HG02678 (cell line): ENCODE data around the gene ACACA.

Experiments used
- ATAC-seq: cut with Tn5 transposase; IDR thresholded peaks from one replicate; pipeline ENCODE4 v1.9.1; 2021; ENCODE audit warnings: mild to moderate bottlenecking, moderate library complexity; ENCODE audit not compliant: unreplicated experiment

ACACA gene

DNA sequence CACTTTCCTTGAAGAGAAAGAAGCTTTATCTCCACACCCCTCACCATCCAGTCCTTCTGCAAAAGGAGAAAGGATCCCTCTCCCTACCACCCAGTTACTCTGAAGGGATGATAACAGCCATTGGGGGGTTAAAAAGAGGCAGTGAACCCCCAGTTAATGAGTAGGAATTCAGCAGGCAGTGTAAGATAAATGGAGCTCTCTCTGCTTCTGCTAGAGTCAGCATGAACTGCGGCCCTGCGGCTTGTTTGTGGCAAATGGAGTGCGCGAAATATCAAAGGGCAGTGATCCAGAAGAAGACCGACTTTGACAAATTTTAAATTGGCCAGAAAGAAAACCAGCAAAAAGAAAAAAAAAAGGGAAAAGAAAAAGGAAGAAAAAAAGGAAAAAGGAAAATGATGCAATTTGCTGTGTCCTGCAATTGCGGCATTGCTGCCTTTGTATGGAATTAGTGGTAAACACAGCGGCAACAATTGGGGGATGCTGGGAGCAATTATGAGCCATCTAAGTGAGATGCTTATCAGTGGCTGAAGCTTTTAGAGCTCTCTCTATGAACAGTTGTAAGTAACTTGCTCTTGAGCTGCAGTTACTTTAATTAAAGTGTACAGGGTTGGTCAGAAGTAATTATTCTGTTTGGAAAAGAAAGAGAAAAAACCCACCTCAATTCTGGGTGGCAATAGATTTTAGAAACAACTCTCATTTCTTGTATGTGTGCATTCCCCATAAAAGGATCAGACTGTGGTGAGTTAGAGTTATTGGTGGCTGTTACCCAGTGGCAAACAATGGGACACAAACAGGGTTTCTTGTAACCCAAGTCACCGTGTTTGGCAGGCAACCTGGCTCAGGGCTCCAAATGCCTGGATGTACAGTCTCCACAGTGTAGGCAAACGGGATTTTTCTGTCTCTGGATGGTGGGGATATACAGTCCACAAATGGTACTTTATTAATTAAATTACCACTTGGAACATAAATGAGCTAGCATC lies 296.6 kb downstream of the ACACA start:
- ATAC-seq, result no peak

DNA sequence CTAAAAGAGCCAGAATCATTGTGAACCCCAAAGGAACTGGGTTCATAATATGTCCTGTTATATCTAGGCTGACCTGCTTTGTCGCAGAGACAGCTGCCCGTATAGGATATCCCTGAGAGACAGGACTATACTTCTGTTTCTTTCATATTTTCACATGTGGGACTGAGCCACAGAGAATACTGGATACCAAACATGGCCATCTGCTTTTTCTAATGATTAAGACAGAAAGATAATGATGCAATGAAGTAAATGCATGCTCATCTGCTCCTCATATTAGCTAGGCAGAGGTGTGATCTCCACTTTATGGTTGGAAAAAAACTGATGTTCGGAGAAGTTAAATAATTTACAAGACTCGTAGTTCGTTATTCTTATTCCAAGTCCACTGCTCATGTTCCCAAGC lies 297.5 kb downstream of the ACACA start:
- no peak for ATAC-seq

DNA sequence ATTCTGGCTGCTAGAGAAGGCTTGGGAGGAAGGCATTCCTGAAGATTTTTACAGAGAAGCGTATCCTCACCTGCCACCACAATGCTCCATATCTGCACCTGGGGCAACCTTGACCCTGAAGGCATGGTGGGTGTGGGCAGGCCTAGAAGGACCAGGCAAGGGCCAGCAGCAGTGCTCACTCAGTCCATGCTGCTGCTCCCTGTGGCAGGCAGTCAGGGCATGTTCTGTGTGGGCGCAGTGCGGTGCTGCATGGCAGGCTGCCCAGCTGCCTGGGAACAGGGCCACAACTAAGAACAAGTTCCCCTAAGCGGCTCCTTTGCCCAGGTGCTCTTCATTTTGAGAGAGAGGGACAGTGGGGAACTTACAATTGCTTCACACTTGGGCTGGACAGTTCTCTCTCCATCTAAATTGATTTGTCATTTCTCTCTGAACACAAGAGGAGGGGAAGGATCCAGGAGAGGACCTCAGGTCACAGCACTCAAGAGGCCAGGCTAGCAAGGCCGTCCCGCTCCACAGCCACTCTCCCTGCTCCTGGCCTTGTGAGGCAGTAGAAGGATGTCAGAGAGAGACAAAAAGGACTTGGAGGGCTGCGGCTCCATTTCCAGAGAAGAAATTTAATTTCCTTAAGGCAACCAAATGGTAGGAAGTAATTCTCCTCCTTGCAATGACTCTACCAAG lies 299.1 kb downstream of the ACACA start:
- ATAC-seq, result no peak

DNA sequence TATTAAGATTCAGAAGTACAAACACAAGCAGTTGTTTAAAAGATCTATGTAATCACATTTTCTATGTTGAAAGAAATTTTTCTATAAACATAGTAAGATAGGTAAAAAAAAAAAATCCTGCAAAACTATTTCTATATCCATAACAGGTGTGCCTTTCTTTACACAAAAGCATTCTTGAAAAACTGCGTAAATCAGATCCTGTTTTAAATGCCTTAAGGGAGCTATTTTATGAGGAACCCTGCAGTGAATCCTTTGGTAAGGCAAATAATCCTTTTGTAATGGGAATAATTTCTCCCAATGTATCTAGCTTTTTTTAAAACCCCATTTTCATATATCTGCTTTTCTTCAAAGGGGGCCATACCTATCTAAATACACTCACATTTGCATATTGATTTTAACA lies 300.6 kb downstream of the ACACA start:
- no peak for ATAC-seq

DNA sequence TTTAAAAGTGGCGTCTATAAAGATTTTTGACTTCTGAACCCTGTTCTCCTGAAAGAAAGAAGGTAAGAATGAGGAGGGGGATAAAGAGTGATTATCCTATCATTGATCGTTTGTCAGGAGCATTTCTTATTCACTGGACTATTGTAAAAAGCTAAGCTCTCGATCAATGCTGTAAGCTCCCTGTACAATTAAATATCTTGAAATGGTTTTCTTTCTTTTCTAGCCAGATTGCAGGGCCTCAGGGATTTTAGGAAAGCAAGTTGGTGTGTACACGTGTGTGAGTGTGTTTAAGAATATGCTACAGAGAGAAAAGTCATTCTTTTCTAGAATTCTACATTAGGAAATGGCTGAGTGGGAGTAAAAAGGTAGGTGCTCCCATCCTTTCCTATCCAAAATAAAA lies 303.4 kb downstream of the ACACA start:
- ATAC-seq, result no peak

DNA sequence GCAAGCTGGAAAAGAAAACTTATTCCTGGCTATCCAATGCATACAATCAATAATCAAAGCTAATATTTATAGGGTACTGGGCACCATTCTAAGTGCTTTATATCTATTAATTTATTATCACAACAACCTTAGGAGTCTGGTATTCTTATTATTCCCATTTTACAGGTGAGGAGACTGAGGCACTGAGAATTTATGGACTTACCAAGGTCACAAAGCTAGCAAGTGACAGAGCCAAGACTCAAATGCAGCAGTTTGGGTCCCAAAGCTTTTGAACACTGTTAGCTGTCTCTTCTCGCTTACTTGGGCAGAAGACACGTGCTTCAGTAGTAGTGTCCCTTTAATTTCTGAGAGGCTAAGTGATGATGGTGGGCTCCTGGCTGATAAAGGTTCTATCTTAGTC lies 305.3 kb downstream of the ACACA start:
- ATAC-seq, result no peak

DNA sequence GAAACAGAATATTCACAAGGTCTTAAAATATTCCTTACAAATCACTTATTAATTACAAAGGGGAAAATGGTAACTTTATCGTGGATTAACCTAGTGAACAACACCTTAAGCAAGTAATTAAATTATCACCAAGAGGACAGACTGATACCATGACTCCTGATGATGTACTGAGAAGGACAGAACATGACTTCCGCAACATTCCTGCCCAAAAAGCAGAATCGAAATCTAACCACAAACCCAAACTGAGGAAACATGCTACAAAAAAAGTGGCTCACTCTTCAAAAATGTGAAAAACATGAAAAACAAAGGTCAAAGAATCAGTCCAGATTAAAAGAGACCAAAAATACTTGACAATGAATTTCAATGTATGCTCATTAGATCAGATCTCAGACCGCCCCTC lies 306.4 kb downstream of the ACACA start:
- no peak for ATAC-seq

DNA sequence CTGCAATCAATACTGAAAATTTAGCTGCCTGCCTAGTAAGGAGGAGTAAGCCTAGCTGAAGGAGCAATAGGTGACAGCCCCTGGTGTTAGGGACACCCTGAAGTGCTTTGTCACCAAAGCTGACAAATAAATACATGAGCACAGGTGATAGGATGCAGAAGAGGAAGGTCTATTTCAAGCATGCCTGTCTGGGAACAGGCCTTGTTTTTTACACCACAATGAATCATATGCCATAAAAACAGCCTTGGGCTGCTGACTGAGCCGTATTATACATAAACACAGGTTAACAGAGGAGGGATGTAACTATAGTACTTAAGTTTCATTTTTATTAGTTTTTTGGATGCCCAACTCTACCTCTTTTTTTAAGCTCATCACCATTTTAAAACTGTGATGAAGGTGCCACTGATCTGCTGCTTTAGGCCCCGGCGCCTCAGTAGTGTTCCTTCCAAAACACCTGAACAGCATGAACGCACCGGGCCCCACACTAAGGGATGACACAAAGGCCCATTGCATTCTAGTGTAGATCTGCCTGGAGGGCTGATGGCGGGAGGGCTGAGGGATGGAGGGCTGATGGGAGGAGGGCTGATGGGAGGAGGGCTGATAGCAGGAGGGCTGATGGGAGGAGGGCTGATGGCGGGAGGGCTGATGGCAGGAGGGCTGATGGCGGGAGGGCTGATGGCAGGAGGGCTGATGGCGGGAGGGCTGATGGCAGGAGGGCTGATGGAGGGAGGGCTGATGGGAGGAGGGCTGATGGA lies 307.5 kb downstream of the ACACA start:
- no peak for ATAC-seq

DNA sequence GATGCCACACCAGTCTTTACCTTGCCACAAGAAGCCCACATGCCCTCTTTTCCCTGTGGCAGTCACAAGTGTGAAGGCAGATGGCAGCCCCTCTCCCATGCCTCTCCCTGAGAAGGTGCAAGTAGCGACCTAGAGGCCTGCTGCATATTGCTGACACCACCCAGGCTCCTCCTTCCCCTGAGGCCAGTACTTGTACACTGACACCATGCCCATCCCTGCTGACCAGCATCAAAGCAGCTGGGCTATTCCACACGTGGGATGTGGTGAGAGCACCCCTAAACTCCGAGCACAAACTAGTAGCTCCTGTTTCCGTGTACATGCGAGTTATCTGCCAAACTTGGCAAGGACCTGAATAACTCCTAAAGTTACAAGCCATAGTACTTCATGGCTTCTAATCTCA lies 308.5 kb downstream of the ACACA start:
- ATAC-seq, result no peak

DNA sequence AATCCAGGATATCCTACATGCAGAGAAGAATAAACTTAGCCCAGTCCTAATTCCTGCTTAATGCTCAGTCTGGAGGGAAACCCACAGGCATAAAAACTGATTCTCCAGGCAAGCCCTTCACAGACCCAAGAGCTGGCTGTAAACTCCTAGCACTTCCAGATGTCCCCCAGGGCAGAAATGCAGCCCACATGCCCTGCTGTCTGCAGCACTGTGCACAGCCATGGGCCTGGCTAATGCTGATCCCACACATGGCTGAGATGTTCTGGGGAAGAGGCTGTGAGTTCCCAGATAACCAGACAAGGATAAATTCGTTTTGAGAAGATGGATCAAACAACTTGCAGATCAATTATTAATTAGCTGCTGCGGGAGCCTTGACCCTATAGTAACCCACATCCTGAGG lies 309.5 kb downstream of the ACACA start:
- ATAC-seq, result no peak

DNA sequence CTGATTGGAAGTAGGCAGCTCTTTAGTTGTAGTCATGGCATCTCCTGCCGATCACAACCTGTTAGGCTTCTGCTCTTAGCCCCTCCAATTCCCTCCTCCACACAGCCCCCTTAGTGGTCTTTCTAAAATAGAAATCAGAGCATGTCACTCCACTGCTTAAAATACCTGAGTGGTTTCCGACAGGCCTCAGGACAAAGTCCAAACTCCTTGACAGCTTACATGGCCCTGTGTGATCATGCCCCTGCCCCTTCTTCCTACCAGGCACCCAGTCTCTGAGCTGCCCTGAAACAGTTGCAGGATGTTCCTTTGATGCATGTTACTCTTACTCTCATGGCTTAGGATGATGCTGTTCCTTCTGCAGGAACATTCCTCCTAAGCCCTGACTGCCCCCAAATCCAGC lies 310.6 kb downstream of the ACACA start:
- ATAC-seq, result no peak

DNA sequence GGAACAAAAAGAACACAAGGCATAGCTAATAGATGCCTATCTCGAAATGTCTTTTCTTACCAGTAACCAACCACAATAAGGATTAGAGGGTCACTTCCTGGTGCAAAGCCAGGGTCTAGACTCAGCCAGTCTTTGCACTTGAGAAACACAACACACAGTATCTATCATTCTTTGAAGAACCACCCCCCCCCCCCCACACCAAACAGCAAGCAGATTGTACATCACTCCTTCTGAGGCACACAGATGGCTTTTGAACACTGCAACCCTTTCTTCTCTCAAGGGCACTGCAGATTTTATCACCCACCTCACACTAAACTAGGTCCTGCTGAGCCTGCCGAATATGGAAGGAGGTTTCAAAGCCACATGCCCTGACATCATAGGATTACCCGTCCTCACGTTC lies 312.2 kb downstream of the ACACA start:
- ATAC-seq, result no peak

DNA sequence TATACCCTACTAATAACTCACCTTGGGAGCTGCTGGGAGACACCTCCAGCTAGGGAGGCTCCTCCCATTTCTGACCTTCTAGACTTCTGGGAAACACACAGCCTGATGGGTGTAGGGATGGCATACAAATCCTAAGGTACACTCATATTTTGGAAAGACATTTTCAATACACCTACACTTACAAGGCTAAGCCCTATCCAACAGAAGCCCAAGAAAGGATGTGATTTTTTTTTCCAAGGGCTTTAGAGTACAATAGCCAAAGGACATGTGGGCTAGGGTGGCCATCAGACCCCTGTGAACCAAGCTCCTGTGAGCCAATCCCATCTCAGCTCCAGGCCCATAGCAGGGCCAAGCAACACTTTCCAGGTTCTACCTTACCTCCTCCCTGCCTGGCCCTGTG lies 313.9 kb downstream of the ACACA start:
- no peak for ATAC-seq

DNA sequence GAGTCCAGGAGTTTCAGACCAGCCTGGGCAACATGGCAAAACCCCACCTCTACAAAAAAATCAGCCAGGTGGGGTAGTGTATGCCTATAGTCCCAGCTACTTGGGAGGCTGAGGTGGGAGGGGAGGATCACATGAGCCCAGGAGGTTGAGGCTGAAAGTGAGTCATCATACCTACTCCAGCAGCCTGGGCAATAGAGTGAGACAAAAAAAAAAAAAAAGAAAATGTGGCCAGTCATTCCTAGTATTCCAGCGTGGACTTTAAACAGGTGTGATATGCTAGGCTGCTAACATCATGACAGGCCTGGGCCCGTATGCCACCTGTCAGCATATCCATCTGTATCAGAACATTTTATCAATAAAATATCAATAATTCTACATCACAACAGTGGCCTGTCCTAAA lies 314.6 kb downstream of the ACACA start:
- ATAC-seq, result no peak

DNA sequence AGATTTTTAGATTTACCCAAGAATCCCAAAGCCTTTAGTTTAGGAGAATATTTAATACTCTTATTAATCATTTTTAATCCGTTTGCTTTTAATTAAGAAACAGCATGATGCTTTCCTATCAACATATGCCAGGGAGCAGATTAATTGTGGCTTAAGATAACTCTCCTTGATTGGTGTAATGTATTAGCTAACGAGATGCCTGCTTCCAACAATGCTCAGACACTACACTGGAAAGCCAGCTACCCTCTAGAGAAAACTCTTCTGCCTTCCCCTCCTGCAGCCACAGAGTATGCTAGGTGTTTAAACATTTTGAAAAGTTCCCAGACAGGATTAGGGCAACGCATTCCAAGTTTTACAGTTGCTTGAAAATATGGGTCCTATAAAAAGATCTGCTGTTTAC lies 315.7 kb downstream of the ACACA start:
- ATAC-seq, result no peak

DNA sequence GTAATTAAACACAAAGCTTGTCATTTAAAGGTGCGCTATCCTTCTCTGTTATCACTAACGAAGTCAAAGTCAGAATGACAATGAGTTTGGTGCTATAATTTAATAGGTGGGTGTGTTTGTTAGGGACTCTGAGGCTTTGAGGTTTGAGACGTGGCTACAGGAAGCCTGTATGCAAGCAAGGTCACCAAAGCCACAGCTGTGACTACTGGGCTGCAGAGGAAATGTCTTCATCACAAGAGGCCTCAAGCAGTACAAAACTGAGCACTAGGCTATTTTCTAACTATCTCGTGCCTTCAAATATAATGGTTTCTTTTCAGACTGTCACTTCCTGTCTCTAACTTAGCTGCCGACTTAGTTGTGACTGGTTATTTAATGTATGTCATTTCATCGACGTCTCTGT lies 316.7 kb downstream of the ACACA start:
- ATAC-seq, result peak; percentile 81

DNA sequence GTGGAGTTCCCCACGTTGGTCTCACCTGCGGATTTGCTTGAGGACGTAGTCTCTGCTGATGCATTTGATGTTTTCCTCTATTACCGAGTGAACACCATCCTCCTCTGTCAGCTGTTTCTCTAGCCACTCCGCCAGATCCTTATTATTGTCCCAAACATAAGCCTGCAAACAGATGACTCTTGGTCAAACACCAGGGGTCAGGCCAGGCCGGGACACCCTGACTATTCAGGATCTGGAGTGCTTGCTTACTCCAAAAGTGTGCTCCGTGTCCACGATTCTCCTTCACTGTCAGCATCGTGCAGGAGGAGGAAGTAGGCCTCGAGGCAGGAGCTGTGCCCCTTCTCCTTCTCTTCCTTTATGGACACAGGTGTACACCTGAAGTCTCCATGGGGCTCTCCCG lies 317.7 kb downstream of the ACACA start:
- no peak for ATAC-seq

DNA sequence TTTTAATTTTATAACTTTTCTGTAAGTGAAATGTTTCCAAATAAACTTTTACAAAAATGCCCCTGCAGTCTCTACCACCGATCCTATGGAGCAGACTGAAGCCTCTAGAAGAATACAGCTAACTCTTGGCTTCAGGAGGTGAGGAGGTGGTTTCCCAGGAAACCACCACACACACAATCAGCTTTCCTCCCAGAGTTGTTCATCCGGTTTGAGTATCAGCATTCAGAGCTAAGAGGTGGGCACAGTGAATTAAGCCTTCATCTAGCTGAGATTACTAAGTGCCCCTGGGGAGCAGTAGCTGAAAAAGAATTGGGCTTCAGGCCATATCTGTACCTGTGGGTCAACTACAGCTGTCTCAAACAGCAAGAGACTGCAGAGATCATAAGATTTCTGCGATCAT lies 318.2 kb downstream of the ACACA start:
- ATAC-seq, result no peak

DNA sequence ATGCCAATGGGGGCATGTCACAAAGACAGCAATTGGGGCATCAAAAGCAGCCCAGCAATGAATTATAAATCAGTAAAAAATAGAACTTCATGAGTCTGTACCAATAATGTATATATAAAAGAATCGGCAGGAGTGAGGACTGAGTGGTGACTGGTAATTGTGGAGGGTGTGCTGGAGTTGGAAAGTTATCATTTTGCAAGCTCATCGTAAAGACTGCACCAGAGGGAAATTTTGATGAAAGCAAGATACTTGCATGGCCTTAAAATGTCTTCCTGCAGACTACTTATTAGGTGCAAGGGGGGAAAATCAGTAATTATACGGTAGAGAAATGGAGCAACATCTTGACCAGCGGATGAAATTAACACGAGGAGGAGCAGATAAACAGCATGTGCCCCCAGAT lies 319.0 kb downstream of the ACACA start:
- ATAC-seq, result no peak

DNA sequence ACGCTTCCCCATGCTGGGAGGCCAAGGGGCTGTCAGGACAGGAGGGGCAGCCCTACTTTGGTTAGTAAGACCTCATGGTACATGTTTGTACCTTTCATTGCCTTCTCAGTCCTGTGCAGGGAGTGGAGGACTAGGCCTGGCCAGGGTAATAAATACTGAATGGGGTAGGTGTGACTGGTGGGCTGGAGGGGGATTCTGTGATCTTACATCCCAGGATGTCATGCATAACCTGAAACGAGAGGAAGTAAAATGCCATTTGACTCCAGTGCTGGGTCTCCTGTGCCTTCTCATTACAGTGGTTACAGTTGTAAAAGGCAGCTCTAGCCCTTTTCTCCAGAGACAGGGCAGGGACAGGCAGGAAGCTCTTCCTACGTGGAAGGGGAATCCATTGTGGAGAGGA lies 319.7 kb downstream of the ACACA start:
- ATAC-seq, result no peak

DNA sequence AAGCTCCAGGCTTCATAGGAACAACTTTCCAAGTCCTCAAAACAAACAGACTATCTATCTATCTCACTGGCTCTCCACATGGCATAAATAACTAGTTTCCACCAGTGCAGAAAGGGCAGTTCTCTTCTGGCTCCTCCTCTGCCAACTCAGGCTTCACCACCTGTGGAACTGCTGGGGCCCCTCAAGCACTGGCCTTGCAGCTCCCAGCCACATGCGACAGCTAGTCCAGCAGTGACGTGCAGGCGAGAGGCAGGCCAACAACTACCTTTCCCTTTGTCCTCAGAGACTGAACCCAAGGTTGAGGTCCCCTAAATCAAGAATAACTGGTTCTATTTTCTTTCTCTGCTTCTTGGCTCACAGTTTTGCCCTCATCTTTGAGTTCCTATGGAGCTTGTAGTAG lies 320.3 kb downstream of the ACACA start:
- ATAC-seq, result no peak

DNA sequence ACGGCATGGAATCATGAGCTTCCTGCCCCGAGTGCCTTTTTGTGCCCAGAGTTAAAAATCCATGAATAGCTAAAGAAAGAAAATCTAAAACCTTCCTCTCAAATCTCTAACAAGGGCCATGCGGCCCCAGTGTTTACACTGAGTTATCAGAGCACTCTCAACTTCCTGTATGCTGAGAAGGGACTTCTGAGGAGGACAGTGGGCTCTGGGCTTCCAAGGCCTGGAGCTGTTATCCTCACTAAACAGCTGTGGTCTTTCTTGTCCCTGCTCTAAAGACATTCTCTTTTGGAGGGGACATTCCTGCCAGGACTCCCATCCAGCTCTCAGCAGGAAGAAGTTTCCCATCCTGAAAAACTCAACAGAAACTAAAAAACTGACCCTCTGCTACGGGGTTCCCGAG lies 322.3 kb downstream of the ACACA start:
- no peak for ATAC-seq
